HG03097 (cell line): ENCODE measurements around the gene JPT2.
"Not testable (repeated sequence)": the region's sequence is repeated elsewhere in the genome, so short reads cannot be mapped to it uniquely, and the experiment has no call there.

Experiments used
- ATAC-seq: cut with Tn5 transposase; IDR thresholded peaks from one replicate; pipeline ENCODE4 v1.9.1; 2021; ENCODE audit not compliant: unreplicated experiment, low FRiP score

The JPT2 gene

GRCh38 chr16:1727651-1728624 is 49.9 kb downstream of the JPT2 start:
- no peak for ATAC-seq

GRCh38 chr16:1729026-1729425 is 50.9 kb downstream of the JPT2 start:
- ATAC-seq: no peak

DNA sequence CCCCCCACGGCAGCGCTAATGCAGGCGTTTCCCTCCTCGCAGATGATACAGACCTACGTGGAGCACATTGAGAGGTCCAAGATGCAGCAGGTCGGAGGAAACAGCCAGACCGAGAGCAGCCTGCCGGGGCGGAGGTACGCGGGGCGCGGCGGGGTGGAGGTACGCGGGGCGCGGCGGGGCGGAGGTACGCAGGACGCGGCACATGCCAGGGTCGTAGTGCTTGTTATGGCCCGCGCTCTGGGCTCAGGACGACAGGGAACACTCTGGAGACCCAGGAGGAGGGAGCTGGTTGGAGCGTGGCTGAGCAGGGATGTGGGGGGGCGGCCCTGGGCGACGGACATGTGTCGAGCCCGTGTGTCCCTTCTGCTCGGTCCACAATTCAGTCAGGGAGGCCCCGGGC is 51.4 kb downstream of the JPT2 start:
- no peak for ATAC-seq

- no peak for ATAC-seq
These were observed 53.0 kb downstream of the JPT2 start for GRCh38 chr16:1731073-1731472.

DNA sequence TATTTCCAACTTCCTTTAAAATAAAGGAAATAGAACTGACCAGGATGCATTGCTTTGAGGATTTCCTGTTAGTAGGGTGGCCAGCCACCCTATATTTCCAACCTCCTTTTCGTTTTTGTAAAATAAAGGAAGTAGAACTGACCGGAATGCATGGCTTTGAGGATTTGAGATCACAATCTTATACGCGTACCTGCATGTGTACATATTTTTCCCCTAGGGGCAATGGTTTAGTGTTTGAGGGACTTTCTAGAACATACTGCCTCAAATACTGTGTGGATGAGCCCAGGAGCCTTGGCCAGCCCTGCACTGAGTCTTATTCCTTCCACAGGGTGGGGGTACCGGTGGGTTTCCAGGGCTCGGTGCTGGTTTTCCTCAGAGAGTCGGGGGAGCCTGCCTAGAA is 53.5 kb downstream of the JPT2 start:
- no peak for ATAC-seq

GRCh38 chr16:1732071-1732470 is 54.0 kb downstream of the JPT2 start:
- ATAC-seq: no peak

GRCh38 chr16:1732551-1732987 is 54.5 kb downstream of the JPT2 start:
- ATAC-seq: not testable (repeated sequence)

DNA sequence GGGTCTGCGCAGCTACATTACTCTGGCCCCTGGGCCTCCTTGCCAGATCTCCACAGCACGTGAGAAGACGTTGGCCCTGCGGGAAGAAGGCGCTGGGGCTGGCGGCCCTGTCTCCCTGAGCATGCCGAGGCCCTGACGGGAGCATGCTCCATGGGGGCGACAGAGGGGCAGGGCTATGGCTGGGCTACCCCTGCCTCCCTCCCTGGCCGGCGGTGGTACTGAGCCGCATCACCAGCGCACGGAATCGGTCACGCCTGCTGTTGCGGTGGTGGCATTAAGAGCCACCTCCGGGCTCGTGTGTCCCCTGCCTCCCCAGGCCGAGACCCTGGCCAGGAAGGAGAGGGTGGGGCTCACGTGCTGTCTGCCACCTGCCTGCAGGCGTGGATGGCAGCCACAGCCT is 56.0 kb downstream of the JPT2 start:
- ATAC-seq: no peak

- ATAC-seq: no peak
These were observed 56.7 kb downstream of the JPT2 start for GRCh38 chr16:1734816-1735215.

GRCh38 chr16:1740234-1740633 is 62.2 kb downstream of the JPT2 start:
- ATAC-seq: no peak

DNA sequence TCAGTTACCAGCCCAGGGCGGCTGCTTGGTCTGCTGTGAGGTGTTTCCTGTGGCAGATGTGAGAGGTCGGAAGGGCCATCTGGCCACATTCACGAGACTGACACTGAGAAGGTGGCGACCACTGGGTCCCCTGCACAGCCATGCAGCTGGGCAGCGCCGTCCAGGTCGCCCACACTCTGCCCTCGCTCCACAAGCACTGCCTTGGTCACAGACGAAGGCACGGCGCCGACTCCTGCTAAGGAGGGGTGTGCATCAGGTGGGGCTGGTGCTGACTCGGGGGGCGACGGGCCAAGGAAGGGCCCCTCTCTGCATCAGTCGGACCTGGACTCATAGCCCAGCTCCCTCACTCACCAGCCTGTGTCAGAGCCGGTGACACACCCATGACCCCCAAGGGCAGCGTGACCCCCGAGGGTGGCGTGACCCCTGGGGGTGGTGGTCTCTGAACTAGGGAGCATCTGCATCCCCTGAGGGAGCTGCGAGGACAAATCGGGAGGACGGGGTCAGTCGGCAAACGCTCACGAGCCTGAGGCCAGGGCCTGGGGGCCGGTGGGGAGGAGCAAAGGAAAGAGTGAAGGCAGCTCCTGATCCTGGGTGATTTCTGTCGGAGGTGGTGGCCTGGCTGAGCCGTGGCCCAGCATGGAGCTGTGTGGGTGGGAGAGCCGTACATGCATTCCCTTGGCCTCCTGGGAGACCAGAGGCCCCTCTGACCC is 62.9 kb downstream of the JPT2 start:
- ATAC-seq: no peak

GRCh38 chr16:1741553-1742165 is 63.6 kb downstream of the JPT2 start:
- ATAC-seq: no peak

DNA sequence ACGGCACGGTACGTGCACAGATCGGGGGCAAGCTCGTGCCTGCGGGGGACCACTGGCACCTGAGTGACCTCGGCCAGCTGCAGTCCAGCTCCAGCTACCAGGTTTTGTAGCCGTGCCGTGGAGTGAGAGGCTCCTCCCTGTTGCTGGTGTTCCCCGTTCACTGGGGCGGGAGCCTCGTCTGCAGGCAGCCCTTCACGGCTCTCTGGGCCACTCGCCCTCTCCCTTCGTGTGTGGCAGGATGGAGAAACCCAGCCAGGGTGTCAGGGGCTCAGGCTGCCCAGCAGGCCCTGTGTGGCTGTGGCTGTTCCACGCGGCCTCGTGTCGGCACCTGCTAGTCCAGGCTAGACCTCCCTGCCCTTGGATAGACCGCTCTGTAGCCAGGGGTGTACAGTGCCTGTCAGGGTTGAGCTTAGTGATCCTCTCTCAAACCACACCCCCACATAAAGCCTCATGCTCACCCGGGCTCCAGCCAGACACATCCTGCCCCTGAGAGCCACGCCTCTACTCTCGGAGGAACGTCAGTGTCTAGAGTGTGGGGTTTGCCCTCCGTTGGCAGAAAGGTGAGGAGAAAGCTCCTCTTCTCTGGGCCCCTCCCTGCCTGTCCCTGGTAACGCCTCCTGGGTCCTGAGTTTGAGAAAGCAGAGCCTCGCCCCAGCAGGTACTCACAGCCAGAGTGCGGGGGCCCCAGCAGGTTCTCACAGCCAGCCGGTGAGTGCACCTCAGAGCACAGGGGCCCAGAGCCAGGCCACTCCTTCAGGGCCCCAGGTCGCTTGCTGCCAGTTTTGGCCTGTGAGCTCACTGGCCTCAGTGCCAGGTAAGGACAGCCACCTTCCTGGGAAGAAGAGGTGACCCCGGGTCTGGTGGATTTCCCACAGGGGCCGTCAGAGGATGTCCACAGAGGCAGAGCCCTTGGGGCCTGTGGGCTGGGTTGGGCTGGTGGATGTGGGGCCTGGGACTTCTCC is 65.6 kb downstream of the JPT2 start:
- no peak for ATAC-seq

- no peak for ATAC-seq
These were observed 66.3 kb downstream of the JPT2 start for GRCh38 chr16:1744338-1744840.

GRCh38 chr16:1745181-1745899 is 67.3 kb downstream of the JPT2 start:
- no peak for ATAC-seq

GRCh38 chr16:1745900-1746692 is 68.0 kb downstream of the JPT2 start:
- ATAC-seq: no peak

DNA sequence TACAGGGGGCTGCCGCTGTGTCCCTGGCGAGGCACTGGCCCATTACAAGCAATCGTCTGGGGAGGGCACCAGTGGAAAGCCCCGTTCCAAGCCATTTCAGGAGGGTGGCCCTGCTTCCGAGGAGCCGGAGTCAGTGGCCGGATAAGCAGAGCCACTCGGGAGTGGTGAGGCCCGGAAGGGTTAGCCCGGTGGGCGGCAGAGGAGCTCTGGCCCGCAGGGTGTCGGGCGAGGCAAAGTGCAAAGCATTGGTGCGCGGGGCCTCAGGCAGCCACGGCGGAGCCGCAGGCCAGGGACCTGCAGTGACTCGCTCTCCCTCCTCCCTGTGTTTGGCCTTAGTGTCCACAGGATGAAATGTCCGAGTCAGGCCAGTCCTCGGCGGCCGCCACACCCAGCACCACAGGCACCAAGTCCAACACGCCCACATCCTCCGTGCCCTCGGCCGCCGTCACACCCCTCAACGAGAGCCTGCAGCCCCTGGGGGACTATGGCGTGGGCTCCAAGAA is 68.7 kb downstream of the JPT2 start:
- no peak for ATAC-seq

- no peak for ATAC-seq
These were observed 69.9 kb downstream of the JPT2 start for GRCh38 chr16:1747934-1748333.
